Endodermal cell (in vitro differentiated cells): ENCODE data around the gene RBMS1. TPM values are rescaled to one million over a fixed set of nuclear protein-coding genes. Genes with fewer than 3 reads are reported as not detected.

Source experiments
- DNase-seq: peaks from one replicate; pipeline ENCODE4 v3.0.0-alpha.2; 2017
- H3K27ac ChIP-seq: 2 replicates; pipeline ENCODE4 v1.5.1; 2013; ENCODE audit warnings: mild to moderate bottlenecking, low read depth, low read length, moderate library complexity
- H3K27me3 ChIP-seq: 2 replicates; pipeline ENCODE4 v1.6.1; 2013; ENCODE audit warnings: mild to moderate bottlenecking, low read length, moderate library complexity; ENCODE audit not compliant: insufficient read depth, control insufficient read depth, poor library complexity, severe bottlenecking
- H3K36me3 ChIP-seq: 2 replicates; pipeline ENCODE4 v1.7.0; 2013; ENCODE audit warnings: mild to moderate bottlenecking, low read length, moderate library complexity; ENCODE audit not compliant: control insufficient read depth, insufficient read depth
- H3K4me1 ChIP-seq: one replicate; pipeline ENCODE4 v1.7.0; 2013; ENCODE audit warnings: low read length; ENCODE audit not compliant: control insufficient read depth, insufficient read depth
- H3K4me3 ChIP-seq: 2 replicates; pipeline ENCODE4 v1.5.1; 2013; ENCODE audit warnings: mild to moderate bottlenecking, low read length, moderate library complexity
- H3K9ac ChIP-seq: 2 replicates; pipeline ENCODE4 v1.6.1; 2013; ENCODE audit warnings: mild to moderate bottlenecking, low read length, moderate library complexity; ENCODE audit not compliant: poor library complexity, severe bottlenecking; ENCODE audit errors: extremely low read depth
- H3K9me3 ChIP-seq: 2 replicates; pipeline ENCODE4 v1.6.1; 2013; ENCODE audit warnings: mild to moderate bottlenecking, low read length, moderate library complexity; ENCODE audit not compliant: control insufficient read depth
- H3K27ac Mint-ChIP-seq: 2 replicates; pipeline ENCODE4 v1.8.0; 2020; ENCODE audit warnings: mixed read lengths
- H3K27me3 Mint-ChIP-seq: 2 replicates; pipeline ENCODE4 v1.8.0; 2021; ENCODE audit warnings: mild to moderate bottlenecking, mixed read lengths; ENCODE audit not compliant: insufficient read depth
- H3K36me3 Mint-ChIP-seq: 2 replicates; pipeline ENCODE4 v1.8.0; 2020; ENCODE audit warnings: low read depth, mixed read lengths
- H3K4me1 Mint-ChIP-seq: 2 replicates; pipeline ENCODE4 v1.8.0; 2020; ENCODE audit warnings: mixed read lengths
- H3K4me3 Mint-ChIP-seq: 2 replicates; pipeline ENCODE4 v1.8.0; 2020; ENCODE audit warnings: mild to moderate bottlenecking, moderate library complexity, mixed read lengths
- H3K9me3 Mint-ChIP-seq: 2 replicates; pipeline ENCODE4 v1.8.0; 2020; ENCODE audit warnings: mild to moderate bottlenecking, mixed read lengths
- CTCF ChIP-seq: fragments of 200-600 bp; sonication (generic); conservative IDR thresholded peaks from 2 replicates; pipeline ENCODE4 v1.5.0; 2021; ENCODE audit warnings: antibody characterized with exemption, mild to moderate bottlenecking
- WGBS, 2 experiments: methylation state at CpG; one replicate each; pipeline versions ENCODE4 v1.1.5 to v1.1.7; 2013; ENCODE audit warnings: missing lambda C conversion rate in 2 of 2, mixed read lengths in 1 of 2; ENCODE audit not compliant: insufficient coverage in 1 of 2, insufficient read length in 1 of 2; 5-methylcytosine and 5-hydroxymethylcytosine counted together
- total RNA-seq, 2 donors: library from RNA; stranded (reverse); fragmentation: NEBNext Ultra II Directional in 1 of 2; extraction: Animal tissue kit (Norgen Biotek cat#: 25700) in 1 of 2; gene quantifications; 2 replicates in 1 of 2; 3 replicates in 1 of 2; pipeline ENCODE4 v1.2.1, GENCODE V29; 2021

Gene RBMS1
- total RNA-seq, 2 donors from 2014 or later = 90.7 to 124 TPM

- WGBS, 2 experiments = 5 to 13% methylated on average over 15 to 53 of the region's 53 CpGs
- H3K9ac ChIP-seq = peak overlapping the region; percentile 75
- peak; percentile 78 for TF ChIP-seq CTCF
- H3K9me3 ChIP-seq = no peaks in the 10 kb centered on the region
- peak overlapping the region; percentile 90 for H3K27ac ChIP-seq
- Mint-ChIP-seq H3K27me3 (peaks cover 7% of the 10 kb centered on the region), H3K4me1 (peaks cover 26% of the 10 kb centered on the region), H3K4me3 (peak overlapping the region; percentile 70), H3K36me3 (peaks cover 34% of the 10 kb centered on the region), H3K9me3 (no peaks in the 10 kb centered on the region), H3K27ac (peak overlapping the region; percentile 98)
- peak; percentile 95 for DNase-seq
- H3K4me3 ChIP-seq = peak overlapping the region; percentile 75
- no peaks in the 10 kb centered on the region for H3K27me3 ChIP-seq
- H3K4me1 ChIP-seq = peaks cover 8% of the 10 kb centered on the region
- peaks cover 35% of the 10 kb centered on the region for H3K36me3 ChIP-seq
These were observed 223.6 kb downstream of the RBMS1 start for GRCh38 chr2:160269803-160270570.

- Histone ChIP-seq H3K27ac (no peak overlapping the region), H3K36me3 (peaks cover 29% of the 10 kb centered on the region), H3K27me3 (no peaks in the 10 kb centered on the region), H3K9me3 (no peaks in the 10 kb centered on the region), H3K4me1 (peaks cover 8% of the 10 kb centered on the region), H3K4me3 (peak overlapping the region; percentile 75), H3K9ac (no peak overlapping the region)
- H3K27me3 Mint-ChIP-seq = peaks cover 7% of the 10 kb centered on the region
- H3K27ac Mint-ChIP-seq = peak overlapping the region; percentile 98
- no peak for DNase-seq
- H3K9me3 Mint-ChIP-seq = no peaks in the 10 kb centered on the region
- no peak for TF ChIP-seq CTCF
- H3K4me3 Mint-ChIP-seq = peak overlapping the region; percentile 70
- WGBS, 2 experiments = 89 to 92% methylated on average over 4 of the region's 4 CpGs
- H3K4me1 Mint-ChIP-seq = peaks cover 26% of the 10 kb centered on the region
- H3K36me3 Mint-ChIP-seq = peaks cover 28% of the 10 kb centered on the region
These were observed 224.2 kb downstream of the RBMS1 start for GRCh38 chr2:160269365-160269764.

- H3K4me1 ChIP-seq = peaks cover 8% of the 10 kb centered on the region
- 93 to 100% methylated on average over 1 to 2 of the region's 2 CpGs for WGBS, 2 experiments
- DNase-seq = no peak
- H3K9ac ChIP-seq = no peak overlapping the region
- Mint-ChIP-seq H3K9me3 (no peaks in the 10 kb centered on the region), H3K36me3 (peaks cover 21% of the 10 kb centered on the region), H3K27me3 (peaks cover 7% of the 10 kb centered on the region), H3K4me1 (peaks cover 26% of the 10 kb centered on the region), H3K4me3 (no peak overlapping the region), H3K27ac (no peak overlapping the region)
- H3K36me3 ChIP-seq = peaks cover 20% of the 10 kb centered on the region
- no peak for TF ChIP-seq CTCF
- H3K4me3 ChIP-seq = no peak overlapping the region
- no peaks in the 10 kb centered on the region for H3K27me3 ChIP-seq
- H3K9me3 ChIP-seq = no peaks in the 10 kb centered on the region
- H3K27ac ChIP-seq = no peak overlapping the region
These were observed 225.3 kb downstream of the RBMS1 start for GRCh38 chr2:160268151-160268781.
